RWPE2 (cell line): ENCODE measurements around the gene PPARGC1A.

Experiments used
- ATAC-seq: fragments of 200-7000 bp; cut with Tn5 transposase; 3 replicates; pipeline ENCODE4 v1.9.1; 2021; ENCODE audit warnings: low read depth
- DNase-seq: peaks from one replicate; pipeline ENCODE4 v3.0.0-alpha.2; 2020; ENCODE audit warnings: low spot score
- H3K27ac ChIP-seq: fragments of 450-650 bp; 2 replicates; pipeline ENCODE4 v1.5.1; 2017; ENCODE audit warnings: mild to moderate bottlenecking; ENCODE audit not compliant: poor library complexity, severe bottlenecking
- H3K27me3 ChIP-seq: fragments of 250-450 bp; sonication (Bioruptor Pico); 2 replicates; pipeline ENCODE4 v1.5.1; 2021; ENCODE audit warnings: mild to moderate bottlenecking, moderate library complexity; ENCODE audit not compliant: insufficient read depth, poor library complexity, severe bottlenecking
- H3K36me3 ChIP-seq: fragments of 250-450 bp; sonication (Bioruptor Pico); 2 replicates; pipeline ENCODE4 v1.5.1; 2020; ENCODE audit warnings: low read depth, mild to moderate bottlenecking, moderate library complexity
- H3K4me1 ChIP-seq: fragments of 250-450 bp; sonication (Bioruptor Pico); 2 replicates; pipeline ENCODE4 v1.5.1; 2021; ENCODE audit warnings: mild to moderate bottlenecking, moderate library complexity; ENCODE audit not compliant: insufficient read depth, poor library complexity, severe bottlenecking
- H3K4me3 ChIP-seq: fragments of 250-450 bp; sonication (Bioruptor Pico); 2 replicates; pipeline ENCODE4 v1.5.1; 2021; ENCODE audit warnings: mild to moderate bottlenecking, moderate library complexity; ENCODE audit not compliant: severe bottlenecking
- H3K9me3 ChIP-seq: fragments of 250-450 bp; sonication (Bioruptor Pico); 2 replicates; pipeline ENCODE4 v1.5.1; 2021; ENCODE audit warnings: mild to moderate bottlenecking, moderate library complexity; ENCODE audit not compliant: severe bottlenecking
- CTCF ChIP-seq: fragments of 450-650 bp; IDR thresholded peaks from one replicate; pipeline ENCODE4 v1.5.1; 2017; ENCODE audit warnings: mild to moderate bottlenecking, moderate library complexity; ENCODE audit not compliant: poor library complexity, severe bottlenecking

PPARGC1A gene

GRCh38 chr4:23881674-23882337, 8.0 kb downstream of the PPARGC1A start:
- Histone ChIP-seq H3K36me3 (no peaks in the 10 kb centered on the region), H3K9me3 (no peaks in the 10 kb centered on the region), H3K4me3 (no peak overlapping the region), H3K4me1 (no peaks in the 10 kb centered on the region), H3K27ac (no peak overlapping the region), H3K27me3 (no peaks in the 10 kb centered on the region)
- ATAC-seq (no peak), DNase-seq (no peak)
- TF ChIP-seq CTCF, result no peak

GRCh38 chr4:23881052-23881501, 8.8 kb downstream of the PPARGC1A start:
- TF ChIP-seq CTCF, result no peak
- Histone ChIP-seq H3K27ac (no peak overlapping the region), H3K27me3 (no peaks in the 10 kb centered on the region), H3K4me1 (no peaks in the 10 kb centered on the region), H3K9me3 (no peaks in the 10 kb centered on the region), H3K4me3 (no peak overlapping the region), H3K36me3 (no peaks in the 10 kb centered on the region)
- ATAC-seq (no peak), DNase-seq (no peak)

- H3K9me3 ChIP-seq, result no peaks in the 10 kb centered on the region
- no peak for TF ChIP-seq CTCF
- H3K27me3 ChIP-seq, result no peaks in the 10 kb centered on the region
- no peak overlapping the region for H3K4me3 ChIP-seq
- H3K27ac ChIP-seq, result no peak overlapping the region
- no peak for ATAC-seq
- no peaks in the 10 kb centered on the region for H3K4me1 ChIP-seq
- DNase-seq, result no peak
- H3K36me3 ChIP-seq, result no peaks in the 10 kb centered on the region
Observed at GRCh38 chr4:23878912-23879732, 10.7 kb downstream of the PPARGC1A start.

GRCh38 chr4:23878246-23878891, 11.5 kb downstream of the PPARGC1A start:
- no peaks in the 10 kb centered on the region for H3K9me3 ChIP-seq
- no peaks in the 10 kb centered on the region for H3K4me1 ChIP-seq
- no peak overlapping the region for H3K4me3 ChIP-seq
- DNase-seq, result no peak
- H3K27me3 ChIP-seq, result no peaks in the 10 kb centered on the region
- ATAC-seq, result no peak
- no peak for TF ChIP-seq CTCF
- no peaks in the 10 kb centered on the region for H3K36me3 ChIP-seq
- no peak overlapping the region for H3K27ac ChIP-seq
